Astrocyte of the hippocampus (primary cell): ENCODE results near the gene ALPK1.
"Not testable (repeated sequence)": the region's sequence is repeated elsewhere in the genome, so short reads cannot be mapped to it uniquely, and the experiment has no call there.

Experiments used
- DNase-seq: peaks from one replicate; pipeline ENCODE4 v3.0.0; 2011; ENCODE audit warnings: low read depth, low spot score

Gene ALPK1

GRCh38 chr4:112296949-112297880 lies at the start of gene ALPK1:
TSS of gene ALPK1 (plus strand) at chr4:112297369.
- peak; percentile 68 for DNase-seq

- peak; percentile 9 for DNase-seq
These were observed 46.0 kb upstream of the ALPK1 start for GRCh38 chr4:112251019-112251643.

GRCh38 chr4:112252234-112252633 lies 44.9 kb upstream of the ALPK1 start:
- no peak for DNase-seq

DNA sequence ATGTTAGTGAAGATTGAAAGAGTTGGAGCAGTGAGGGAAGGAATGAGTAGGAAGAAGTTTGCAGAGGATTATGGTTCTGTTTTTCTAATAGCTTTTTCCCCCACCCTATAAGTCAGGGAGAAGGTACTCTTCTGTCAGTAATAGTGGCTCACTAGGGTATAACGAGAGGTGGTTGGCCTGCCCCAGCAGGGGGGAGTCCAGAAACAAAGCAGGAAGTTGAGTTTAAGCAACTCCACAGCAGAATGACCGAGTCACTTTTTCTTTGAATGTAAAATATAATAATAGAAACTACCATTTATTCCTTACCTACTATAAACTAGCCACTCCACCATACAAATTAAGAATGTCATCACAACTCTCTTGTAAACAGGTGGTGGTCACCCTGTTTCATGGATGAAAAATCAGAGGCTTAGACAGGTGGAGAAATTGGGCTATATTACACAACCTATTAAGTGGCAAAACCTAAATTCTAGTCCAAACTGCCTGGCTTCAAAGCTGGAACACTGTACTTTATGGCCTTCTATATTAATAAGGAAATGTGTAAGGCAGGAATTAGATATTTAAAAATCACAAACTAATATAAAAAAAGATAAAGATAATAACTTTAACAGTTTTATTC lies 43.7 kb upstream of the ALPK1 start:
- no peak for DNase-seq

- DNase-seq, result no peak
These were observed 40.1 kb upstream of the ALPK1 start for GRCh38 chr4:112257098-112257497.

DNA sequence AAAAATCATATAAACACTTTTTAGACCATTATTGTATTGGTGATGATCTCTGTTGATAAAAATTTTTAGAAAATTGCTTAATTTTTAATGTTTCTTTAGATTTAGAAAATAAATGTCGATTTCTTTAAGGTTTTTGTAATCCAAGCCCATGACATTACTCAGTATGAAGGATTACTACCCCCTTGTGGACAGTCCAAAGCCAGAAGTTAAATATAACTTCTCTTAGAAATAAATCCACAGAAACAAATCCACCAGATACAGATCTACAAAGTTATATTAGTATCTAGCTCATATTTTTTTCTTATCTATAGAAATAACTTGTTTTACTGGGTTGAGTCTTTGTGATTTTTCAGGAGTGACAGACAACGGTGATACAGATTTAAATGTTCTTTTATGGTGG lies 30.3 kb upstream of the ALPK1 start:
- peak; percentile 34 for DNase-seq

- no peak for DNase-seq
These were observed 27.1 kb upstream of the ALPK1 start for GRCh38 chr4:112270051-112270450.

DNA sequence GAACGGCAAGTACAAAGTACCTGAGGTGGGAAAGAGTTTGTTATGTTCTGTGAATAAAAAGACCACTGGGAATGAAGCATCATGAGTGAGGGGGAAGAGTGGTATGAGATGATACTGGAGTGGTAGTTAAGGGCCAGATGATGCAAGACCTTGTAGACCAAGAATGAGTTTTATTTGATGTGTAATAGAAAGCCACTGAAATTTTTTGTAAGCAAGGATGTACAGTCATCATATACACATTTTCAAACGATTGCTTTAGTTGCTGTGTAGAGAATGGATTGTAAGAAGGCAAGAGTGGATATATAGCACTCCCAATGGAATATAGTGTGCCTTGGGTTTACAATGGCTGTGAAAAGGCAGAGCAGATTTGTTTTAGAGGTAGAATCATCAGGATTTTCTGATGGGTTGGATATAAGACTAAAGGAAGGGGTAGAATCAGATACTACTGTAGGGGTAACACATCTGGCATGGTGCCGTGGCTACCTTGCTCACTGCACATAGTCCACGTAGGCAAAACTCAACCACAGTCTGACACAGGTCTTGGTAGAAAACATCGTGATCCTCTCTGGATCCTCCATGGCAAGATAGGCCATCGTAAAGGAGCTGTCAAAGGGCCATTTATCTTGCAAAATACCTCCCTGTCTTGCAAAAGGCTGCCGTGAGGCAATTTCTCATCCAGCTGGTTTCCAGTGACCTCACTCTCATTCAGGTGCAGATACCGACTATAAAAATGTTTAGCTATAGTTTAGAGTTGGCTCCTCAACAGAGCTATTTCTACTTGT lies 26.3 kb upstream of the ALPK1 start:
- no peak for DNase-seq

DNA sequence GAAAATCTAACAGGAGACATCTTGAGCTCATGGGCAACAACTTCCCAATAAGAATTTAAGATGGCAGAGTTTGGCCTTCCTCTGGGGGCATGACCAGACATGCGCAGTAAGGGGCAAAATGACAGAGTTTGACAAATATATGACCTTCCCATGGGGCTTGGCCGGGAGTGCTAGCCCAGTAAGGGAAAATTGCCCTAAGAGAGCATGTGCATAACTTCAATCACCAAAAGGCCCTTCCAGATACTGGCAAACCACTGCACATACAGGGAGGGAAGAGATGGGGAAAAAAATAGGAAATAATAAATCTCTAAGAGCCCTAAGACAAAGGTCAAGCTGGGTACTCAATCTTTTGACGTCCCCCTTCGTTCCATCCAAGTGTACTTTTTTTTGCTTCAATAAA lies 24.9 kb upstream of the ALPK1 start:
- DNase-seq, result no peak

DNA sequence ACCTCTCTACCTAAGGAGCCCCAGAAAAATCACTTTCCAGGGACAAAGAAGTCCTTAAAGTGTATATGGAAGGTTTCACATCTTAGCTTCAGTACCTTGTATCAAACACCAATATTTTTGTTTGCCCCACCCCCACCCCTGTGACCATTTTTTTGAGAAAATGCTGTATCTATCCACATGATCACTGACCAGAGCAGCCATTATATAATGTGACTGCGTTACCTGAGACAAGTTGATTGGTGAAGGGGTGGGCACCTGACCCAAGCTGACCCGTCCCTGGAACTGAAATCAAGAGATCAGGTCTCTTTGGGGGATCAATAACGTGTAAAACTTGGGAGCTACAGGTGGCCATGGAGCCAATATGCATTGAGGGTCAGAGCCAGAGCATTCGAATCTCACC lies 22.2 kb upstream of the ALPK1 start:
- DNase-seq, result no peak

- DNase-seq, result no peak
These were observed 21.1 kb upstream of the ALPK1 start for GRCh38 chr4:112276113-112276512.

- no peak for DNase-seq
These were observed 19.9 kb upstream of the ALPK1 start for GRCh38 chr4:112277220-112277619.

DNA sequence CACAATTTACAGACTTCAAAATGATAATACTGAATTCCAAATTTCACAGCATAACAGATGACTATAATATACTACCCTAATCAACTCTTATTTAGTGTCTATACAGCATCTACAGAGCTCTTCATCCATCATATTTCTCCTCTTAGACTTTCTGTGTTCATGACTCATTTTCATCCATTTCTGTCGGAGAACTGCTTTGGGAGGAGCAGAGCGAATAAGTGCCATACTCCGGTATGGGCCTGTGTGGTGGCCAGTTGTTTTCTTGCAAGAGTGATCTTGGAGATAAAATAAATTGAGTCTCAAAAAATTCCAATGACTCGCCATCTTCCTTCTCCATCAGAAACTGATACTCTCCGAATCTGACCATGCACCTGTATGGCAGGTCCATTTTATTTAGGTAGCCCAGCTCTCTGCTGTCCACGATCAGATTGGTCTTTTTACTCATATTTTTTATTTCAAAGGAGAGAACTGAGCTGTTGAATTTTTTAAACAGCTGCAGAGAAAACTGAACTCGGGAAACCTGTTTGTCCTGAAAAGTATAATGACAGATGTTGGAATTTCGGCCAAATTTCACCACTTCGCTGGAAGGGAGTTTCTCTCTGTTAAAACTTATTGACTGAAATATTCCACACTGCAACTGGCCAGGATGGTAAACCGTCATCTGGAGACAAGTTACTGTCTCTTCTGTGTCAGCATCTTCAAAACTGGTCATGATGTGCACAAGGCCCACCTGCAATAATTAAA lies 19.3 kb upstream of the ALPK1 start:
- DNase-seq, result no peak

- DNase-seq, result no peak
These were observed 17.9 kb upstream of the ALPK1 start for GRCh38 chr4:112279025-112279881.

DNA sequence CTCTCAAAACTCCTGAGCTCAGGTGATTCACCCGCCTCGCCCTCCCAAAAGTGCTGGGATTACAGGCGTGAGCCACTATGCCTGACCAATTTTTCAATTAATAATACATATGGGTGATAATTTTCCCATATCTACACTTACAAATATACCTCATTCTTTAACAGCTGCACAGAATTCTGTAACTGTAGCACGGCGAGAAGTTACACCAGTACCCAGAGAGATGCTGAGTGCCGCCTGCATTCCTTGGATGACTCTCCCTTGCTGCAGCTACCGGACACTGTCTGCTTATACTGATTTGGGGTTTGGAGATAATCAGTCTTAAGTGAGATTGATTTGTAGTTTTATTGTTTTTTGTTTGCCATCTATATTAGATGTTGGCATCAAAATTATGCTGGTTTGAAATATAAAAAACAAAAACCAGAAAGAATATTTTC lies 17.3 kb upstream of the ALPK1 start:
- DNase-seq, result no peak

DNA sequence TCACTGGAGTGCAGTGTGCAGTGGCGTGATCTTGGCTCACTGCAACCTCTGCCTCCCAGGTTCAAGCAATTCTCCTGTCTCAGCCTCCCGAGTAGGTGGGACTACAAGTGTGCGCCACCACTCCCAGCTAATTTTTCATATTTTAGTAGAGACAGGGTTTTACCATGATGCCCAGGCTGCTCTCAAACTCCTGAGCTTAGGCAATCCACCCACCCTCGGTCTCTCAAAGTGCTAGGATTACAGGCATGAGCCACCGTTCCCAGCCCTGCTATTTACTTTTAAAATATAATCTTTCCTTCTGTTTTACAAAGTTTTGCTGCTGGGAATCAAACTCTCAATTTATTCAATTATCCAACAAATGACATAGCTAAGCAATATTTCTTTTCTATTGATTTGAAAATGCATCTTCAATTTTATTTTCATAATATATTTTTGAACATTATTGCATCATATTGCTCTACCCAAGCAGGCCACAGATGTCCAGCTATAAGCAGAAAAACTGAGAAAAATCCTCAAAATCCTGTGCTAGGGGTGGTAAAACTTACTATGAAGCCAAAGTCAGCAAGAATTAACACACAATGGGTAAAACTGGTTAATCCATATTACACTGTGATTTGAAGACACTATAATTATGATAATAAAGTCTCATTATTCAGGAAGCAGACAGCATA lies 16.6 kb upstream of the ALPK1 start:
- DNase-seq, result no peak

- DNase-seq, result not testable (repeated sequence)
These were observed 15.2 kb upstream of the ALPK1 start for GRCh38 chr4:112281895-112282398.

- no peak for DNase-seq
These were observed 14.1 kb upstream of the ALPK1 start for GRCh38 chr4:112282860-112283667.
